Ramos (cell line): Measurements from ENCODE around the gene CD7.

Experiments
- in situ Hi-C: fragments of 300-500 bp; cut with MboI; formaldehyde crosslinking; loops from one replicate; pipeline ENCODE4 v1.14.3; 2022; ENCODE audit warnings: low sequenced_read_pairs; ENCODE audit not compliant: unreplicated experiment

CD7 gene

DNA sequence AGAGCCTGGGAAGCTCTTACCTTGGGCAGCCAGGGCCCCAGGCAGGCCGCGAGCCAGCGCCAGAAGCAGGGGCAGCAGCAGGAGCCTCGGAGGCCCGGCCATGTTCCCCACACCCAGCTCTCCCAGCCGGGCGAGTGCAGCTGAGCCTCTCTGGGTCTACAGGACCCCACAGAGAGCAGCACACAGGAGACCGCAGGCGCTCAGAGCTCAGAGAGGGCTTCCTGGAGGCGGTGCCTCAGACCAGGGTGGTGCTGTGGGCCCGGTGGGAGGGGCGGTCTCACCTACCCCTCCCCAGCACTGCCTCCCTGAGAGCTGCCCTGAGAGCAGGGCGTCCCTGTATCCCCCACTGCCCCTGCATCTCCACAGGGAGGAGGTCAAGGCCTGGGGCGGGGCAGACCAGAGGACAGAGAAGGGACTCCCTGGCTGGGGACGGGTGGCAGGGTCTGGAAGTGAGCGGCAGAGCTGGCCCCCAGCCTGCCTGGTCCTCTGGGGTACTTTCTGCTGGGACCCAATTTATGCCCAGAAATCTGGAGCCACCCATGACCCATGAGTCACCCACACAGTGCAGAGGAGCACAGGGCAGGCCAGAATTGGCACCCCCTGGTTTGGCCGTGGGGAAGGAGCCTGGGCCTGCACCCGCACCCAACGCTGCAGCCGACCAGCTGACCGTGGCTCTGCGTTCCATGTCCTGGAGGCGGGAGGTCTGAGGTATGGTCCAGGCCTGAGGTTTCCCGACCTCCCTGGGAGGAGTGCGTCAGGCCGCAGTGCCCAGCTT is at the start of gene CD7:
CD7 (minus strand) TSS at position 215 of the 775 bp plus-strand sequence; CDS start at position 102, 113 bp downstream.
- in situ Hi-C loops, result no loop called here

GRCh38 chr17:82366749-82367148 is 49.3 kb upstream of the CD7 start:
- in situ Hi-C loops, result no loop called here

- in situ Hi-C loops, result no loop called here
Observed at GRCh38 chr17:82365606-82366295, 48.3 kb upstream of the CD7 start.

GRCh38 chr17:82361885-82362633 is 44.7 kb upstream of the CD7 start:
- in situ Hi-C loops, result no loop called here

- in situ Hi-C loops, result loop anchor here (5.0 kb wide), 1 partner anchor 48 kb away; no protein-coding TSS in a partner anchor
Observed at GRCh38 chr17:82359451-82360074, 42.2 kb upstream of the CD7 start.

DNA sequence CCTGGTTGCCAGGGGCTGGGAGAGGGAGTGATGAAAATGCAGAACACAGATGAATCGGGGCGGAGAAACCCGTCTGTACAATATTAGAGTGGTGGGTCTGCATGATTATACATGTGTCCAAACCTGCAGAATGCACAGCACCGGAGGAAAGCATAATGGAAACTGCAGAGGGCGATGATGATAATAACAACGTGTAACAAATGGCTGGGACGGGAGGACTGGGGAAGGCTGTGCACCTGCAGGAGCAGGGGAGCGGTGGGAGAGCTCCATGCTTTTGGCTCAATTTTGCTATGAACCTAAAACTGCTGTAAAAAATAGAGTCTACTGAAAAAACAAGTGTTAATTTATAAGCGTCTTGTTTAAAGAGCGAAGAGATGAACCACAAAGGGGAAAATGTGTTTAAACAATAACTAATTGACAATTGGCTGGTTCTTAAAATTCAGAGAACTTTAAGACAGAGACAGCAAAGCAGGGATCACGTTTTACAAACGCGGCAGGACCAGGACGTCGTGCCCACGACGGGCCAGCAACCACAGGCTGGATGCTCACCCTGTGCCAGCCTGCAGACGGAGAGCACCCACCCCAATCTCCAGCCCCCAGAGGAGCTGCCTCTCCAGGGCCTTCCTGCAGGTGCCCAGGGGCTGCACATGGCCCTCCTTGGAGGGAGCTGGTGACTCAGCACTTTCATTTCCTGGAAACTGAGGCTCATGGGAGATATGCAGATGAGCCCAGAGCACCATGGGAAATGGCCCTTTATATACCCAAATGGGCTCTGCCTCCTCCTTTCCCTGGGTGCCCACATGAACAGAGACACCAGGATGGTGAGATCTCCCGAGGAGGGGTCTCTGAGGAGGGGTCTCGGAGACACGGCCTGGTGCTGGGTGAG is 41.3 kb upstream of the CD7 start, which contains the start of gene TEX19:
TEX19 (plus strand) TSS at position 783 of the 886 bp plus-strand sequence. CDS start 2,904 bp downstream, outside the sequence.
- in situ Hi-C loops, result loop anchor here (5.0 kb wide), 1 partner anchor 49 kb away; no protein-coding TSS in a partner anchor

DNA sequence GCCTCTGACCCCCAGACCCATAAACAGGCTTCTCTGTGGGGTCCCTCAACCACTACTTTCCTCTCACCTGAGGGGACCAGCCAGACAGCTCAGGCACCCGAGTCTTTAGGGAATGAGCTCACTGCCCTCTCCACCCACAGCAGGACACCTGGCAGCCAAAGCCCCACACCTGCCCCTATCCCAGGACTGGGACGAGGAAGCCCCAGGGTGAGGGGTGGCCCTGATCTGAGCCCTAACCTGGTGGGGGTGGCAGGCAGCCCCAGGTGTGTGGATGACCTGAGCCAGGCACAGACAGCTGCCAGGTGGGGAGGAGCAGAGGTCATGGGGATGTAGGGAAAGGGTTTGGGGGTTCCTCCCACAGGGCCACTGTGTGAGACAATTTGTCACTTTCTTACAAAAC is 40.0 kb upstream of the CD7 start:
- in situ Hi-C loops, result loop anchor here (5.0 kb wide), 1 partner anchor 50 kb away; no protein-coding TSS in a partner anchor

DNA sequence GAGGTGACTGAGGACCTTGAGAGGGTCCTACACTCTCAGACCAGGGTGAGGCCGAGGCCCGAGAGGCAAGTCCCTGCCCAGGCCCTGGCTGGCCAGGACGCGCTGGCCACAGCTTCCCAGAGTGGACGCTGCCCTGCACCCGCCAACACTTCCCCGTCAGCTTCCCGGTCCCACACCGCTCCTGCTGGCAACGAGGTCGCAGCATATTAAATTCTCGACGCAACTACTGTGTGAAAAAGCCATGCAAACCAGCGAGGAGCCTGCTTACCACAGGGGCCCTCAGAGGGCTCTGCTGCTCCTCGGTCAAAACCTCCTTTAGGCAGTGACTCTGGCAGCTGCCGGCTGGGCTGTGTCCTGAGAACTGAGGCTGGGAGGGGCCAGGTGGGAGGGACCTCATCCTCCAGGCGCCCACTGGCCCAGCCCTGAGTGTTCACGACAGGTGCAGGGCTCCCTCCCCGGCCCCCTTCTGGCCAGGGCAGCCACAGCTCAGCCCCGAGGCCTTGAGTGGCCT is 39.5 kb upstream of the CD7 start:
- in situ Hi-C loops, result loop anchor here (5.0 kb wide), 1 partner anchor 50 kb away; no protein-coding TSS in a partner anchor

GRCh38 chr17:82355770-82356427 is 38.5 kb upstream of the CD7 start:
- in situ Hi-C loops, result loop anchor here (5.0 kb wide), 1 partner anchor 51 kb away; no protein-coding TSS in a partner anchor

- in situ Hi-C loops, result loop anchor here (5.0 kb wide), 2 partner anchors 52 to 202 kb away; no protein-coding TSS in a partner anchor
Observed at GRCh38 chr17:82354804-82355308, 37.4 kb upstream of the CD7 start.

GRCh38 chr17:82353484-82353883 is 36.1 kb upstream of the CD7 start:
- in situ Hi-C loops, result loop anchor here (5.0 kb wide), 1 partner anchor 204 kb away; no protein-coding TSS in a partner anchor

- in situ Hi-C loops, result loop anchor here (5.0 kb wide), 1 partner anchor 205 kb away; no protein-coding TSS in a partner anchor
Observed at GRCh38 chr17:82351713-82352488, 34.5 kb upstream of the CD7 start.

DNA sequence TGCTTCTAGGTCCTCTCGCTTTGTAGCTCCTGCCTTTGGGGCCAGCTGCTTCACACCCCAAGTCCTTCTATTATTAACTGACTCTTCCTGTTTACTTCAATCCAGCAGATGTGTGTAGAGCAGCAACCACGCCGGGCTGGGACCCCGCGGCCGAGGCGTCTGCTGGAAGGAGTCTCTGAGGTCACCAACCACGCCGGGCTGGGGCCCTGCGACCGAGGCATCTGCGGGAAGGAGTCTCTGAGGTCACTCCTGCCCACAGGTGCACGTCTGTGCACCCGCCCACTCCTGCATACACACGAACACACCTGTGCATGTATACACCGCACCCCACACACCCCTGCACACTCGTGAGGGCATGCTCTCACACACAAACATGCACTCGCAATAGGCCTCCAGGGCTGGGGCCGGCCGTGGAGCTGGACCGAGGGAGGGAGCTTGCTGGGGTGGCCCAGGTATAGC is 33.9 kb upstream of the CD7 start:
- in situ Hi-C loops, result loop anchor here (5.0 kb wide), 1 partner anchor 206 kb away; no protein-coding TSS in a partner anchor

- in situ Hi-C loops, result loop anchor here (5.0 kb wide), 1 partner anchor 207 kb away; no protein-coding TSS in a partner anchor
Observed at GRCh38 chr17:82350182-82351030, 33.0 kb upstream of the CD7 start.

- in situ Hi-C loops, result no loop called here
Observed at GRCh38 chr17:82349287-82349701, 31.9 kb upstream of the CD7 start.

DNA sequence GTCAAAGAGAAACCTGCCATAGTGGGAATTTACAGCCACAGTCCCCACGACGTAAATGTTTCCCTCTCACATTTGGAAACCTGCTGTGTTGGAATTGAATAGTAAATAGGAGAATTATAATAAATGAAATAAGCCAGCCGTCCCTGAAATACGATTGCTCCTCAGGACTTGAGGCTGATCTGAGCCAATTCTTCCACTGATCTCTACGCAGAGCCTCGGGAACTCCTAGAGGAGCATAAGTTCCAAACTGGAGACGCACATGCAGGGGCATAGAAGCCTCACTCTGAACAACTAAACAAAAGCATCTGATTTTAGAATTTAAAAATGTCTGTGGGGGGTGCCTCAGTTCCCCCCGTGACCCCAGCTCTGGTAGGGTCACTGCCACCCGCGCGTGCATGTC is 31.5 kb upstream of the CD7 start:
- in situ Hi-C loops, result no loop called here
